Measurements from ENCODE around the gene HOMER3. TPM values are rescaled to one million over a fixed set of nuclear protein-coding genes. Genes with fewer than 3 reads are reported as not detected.
"Not testable (repeated sequence)": the region's sequence is repeated elsewhere in the genome, so short reads cannot be mapped to it uniquely, and the experiment has no call there.

HOMER3 gene
- total RNA-seq, 4 donors from 2014 or later, result 8.1 to 82.0 (median 12.7) TPM

DNA sequence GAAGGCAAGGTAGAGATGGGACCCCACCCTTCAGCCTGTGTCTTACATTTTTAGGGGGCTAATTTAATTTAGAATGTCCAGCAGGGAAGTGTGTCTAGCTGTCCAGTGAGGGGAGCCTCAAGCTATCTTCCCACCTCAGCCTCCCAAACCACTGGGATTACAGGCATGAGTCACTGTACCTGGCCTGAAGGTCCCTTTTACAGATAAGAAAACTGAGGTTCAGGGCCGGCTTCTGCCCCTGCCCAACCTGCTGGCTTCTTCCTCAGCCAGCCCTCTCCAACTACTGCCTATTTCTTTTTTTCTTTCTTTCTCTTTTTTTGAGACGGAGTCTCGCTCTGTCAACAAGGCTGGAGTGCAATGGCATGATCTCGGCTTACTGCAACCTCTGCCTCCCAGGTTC, 19.4 kb upstream of the HOMER3 start:
- Histone ChIP-seq H3K4me1 (peaks cover 0 to 3% (median 0%) of the 10 kb centered on the region in 4 donors), H3K27me3 (peaks cover 12% of the 10 kb centered on the region), H3K4me3 (no peak overlapping the region), H3K9me3 (no peaks in the 10 kb centered on the region), H3K36me3 (no peaks in the 10 kb centered on the region), H3K27ac (no peak overlapping the region)
- DNase-seq, result no peak
- intact Hi-C loops (cut with DNase I; ENCODE audit: low total_unique reads), result loop anchor here (5.0 kb wide), 1 partner anchor 483 kb away; no protein-coding TSS in a partner anchor
- WGBS, 2 donors (ENCODE audit: low coverage in 1 of 2), result 78 to 84% methylated on average over 3 to 4 of the region's 4 CpGs
- in situ Hi-C loops (cut with MboI; ENCODE audit: low pct_ligation_motif_present in 1 of 4, low pct_unique_long_range_greater_than_20kb in 1 of 4, low sequenced_read_pairs in 3 of 4), result no loop called here
- TF ChIP-seq POLR2A (IDR thresholded peaks at IDR 0.05) (no peak), POLR2AphosphoS5 (IDR thresholded peaks at IDR 0.05) (no peak), EP300 (IDR thresholded peaks at IDR 0.05; ENCODE audit: low read depth) (no peak)
- TF ChIP-seq, protein P1, sequence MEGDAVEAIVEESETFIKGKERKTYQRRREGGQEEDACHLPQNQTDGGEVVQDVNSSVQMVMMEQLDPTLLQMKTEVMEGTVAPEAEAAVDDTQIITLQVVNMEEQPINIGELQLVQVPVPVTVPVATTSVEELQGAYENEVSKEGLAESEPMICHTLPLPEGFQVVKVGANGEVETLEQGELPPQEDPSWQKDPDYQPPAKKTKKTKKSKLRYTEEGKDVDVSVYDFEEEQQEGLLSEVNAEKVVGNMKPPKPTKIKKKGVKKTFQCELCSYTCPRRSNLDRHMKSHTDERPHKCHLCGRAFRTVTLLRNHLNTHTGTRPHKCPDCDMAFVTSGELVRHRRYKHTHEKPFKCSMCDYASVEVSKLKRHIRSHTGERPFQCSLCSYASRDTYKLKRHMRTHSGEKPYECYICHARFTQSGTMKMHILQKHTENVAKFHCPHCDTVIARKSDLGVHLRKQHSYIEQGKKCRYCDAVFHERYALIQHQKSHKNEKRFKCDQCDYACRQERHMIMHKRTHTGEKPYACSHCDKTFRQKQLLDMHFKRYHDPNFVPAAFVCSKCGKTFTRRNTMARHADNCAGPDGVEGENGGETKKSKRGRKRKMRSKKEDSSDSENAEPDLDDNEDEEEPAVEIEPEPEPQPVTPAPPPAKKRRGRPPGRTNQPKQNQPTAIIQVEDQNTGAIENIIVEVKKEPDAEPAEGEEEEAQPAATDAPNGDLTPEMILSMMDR (IDR thresholded peaks at IDR 0.05), result no peak

DNA sequence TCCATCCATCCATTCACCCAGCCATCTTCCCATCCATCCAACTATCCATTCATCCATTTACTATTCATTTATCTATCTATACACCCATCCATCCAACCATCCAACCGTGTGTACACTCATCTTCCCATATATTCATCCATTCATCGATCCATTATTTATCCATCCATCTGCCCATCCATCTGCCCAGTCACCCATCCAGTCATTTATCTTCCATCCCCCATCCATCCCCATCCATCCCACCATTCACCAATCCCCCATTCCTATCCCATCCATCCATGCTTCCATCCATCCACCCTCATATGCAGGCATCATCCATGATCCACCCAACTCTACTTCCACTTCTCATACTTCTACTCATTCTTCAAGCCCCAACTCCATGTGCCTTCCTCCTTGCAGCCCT, 14.0 kb upstream of the HOMER3 start:
- no peak overlapping the region for H3K4me3 ChIP-seq
- no peaks in the 10 kb centered on the region for H3K9me3 ChIP-seq
- in situ Hi-C loops (cut with MboI; ENCODE audit: low pct_ligation_motif_present in 1 of 4, low pct_unique_long_range_greater_than_20kb in 1 of 4, low sequenced_read_pairs in 3 of 4) (no loop called here), intact Hi-C loops (cut with DNase I; ENCODE audit: low total_unique reads) (loop anchor here (5.0 kb wide), 1 partner anchor 177 kb away; no protein-coding TSS in a partner anchor)
- no peaks in the 10 kb centered on the region for H3K4me1 ChIP-seq
- TF ChIP-seq EP300 (IDR thresholded peaks at IDR 0.05; ENCODE audit: low read depth) (no peak), POLR2A (IDR thresholded peaks at IDR 0.05) (no peak), POLR2AphosphoS5 (IDR thresholded peaks at IDR 0.05) (no peak)
- TF ChIP-seq, protein P1 (IDR thresholded peaks at IDR 0.05), result no peak
- H3K36me3 ChIP-seq, result no peaks in the 10 kb centered on the region
- H3K27ac ChIP-seq, result no peak overlapping the region
- no peak for DNase-seq
- no peaks in the 10 kb centered on the region for H3K27me3 ChIP-seq
- WGBS, 2 donors (ENCODE audit: low coverage in 1 of 2), result 76 to 88% methylated on average over 2 of the region's 2 CpGs

DNA sequence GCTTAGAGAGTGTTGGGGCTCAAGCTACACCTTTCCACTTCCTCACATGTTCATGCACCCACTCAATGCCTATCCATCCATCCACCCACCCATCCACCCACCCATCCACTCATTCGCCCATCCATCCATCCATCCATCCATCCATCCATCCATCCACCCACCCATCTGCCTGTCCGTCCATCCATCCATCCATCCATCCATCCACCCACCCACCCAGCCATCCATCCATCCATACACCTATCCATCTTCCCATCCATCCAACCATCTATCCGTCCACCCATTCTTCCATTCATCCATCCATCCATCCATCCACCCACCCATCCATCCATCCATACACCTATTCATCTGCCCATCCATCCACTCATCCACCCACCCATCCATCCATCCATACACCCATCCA, 13.1 kb upstream of the HOMER3 start:
- intact Hi-C loops (cut with DNase I; ENCODE audit: low total_unique reads) (no loop called here), in situ Hi-C loops (cut with MboI; ENCODE audit: low pct_ligation_motif_present in 1 of 4, low pct_unique_long_range_greater_than_20kb in 1 of 4, low sequenced_read_pairs in 3 of 4) (no loop called here)
- no peak for DNase-seq

DNA sequence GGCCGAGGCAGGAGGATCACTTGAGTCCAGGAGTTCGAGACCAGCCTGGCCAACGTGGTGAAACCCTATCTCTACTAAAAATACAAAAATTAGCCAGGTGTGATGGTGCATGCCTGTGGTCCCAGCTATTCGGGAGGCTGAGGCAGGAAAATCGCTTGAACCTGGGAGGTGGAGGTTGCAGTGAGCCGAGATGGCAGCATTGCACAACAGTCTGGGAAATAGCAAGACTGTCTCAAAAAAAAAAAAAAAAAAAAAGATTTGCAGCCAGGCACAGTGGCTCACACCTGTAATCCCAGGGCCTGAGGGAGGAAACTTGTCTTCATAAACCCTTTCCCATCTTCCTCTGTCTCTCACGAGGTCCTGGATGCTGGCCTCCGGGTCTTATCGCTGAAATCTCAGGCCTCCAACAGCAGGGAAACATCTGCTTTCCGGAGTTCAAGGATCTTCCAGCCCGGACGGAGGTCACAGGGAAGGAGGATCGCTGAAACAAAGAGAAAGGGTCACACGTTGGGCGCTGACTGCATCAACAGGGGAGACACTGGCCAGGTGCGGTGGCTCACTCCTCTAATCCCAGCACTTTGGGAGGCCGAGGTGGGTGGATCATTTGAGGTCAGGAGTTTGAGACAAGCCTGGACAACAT, 11.5 kb upstream of the HOMER3 start:
- H3K4me1 ChIP-seq; in situ Hi-C loops (cut with MboI; ENCODE audit: low pct_ligation_motif_present in 1 of 4, low pct_unique_long_range_greater_than_20kb in 1 of 4, low sequenced_read_pairs in 3 of 4); H3K27me3 ChIP-seq; intact Hi-C loops (cut with DNase I; ENCODE audit: low total_unique reads); H3K36me3 ChIP-seq; DNase-seq; H3K4me3 ChIP-seq; H3K9me3 ChIP-seq; H3K27ac ChIP-seq: not testable (repeated sequence)
- WGBS, 2 donors (ENCODE audit: low coverage in 1 of 2), result 68 to 73% methylated on average over 3 to 17 of the region's 17 CpGs

More for the DNA sequence above, 13.1 kb upstream of the HOMER3 start:
- TF ChIP-seq, protein P1 (IDR thresholded peaks at IDR 0.05), result no peak
- TF ChIP-seq POLR2AphosphoS5 (IDR thresholded peaks at IDR 0.05) (no peak), POLR2A (IDR thresholded peaks at IDR 0.05) (no peak), EP300 (IDR thresholded peaks at IDR 0.05; ENCODE audit: low read depth) (no peak)
- no peak overlapping the region for H3K27ac ChIP-seq
- no peak overlapping the region for H3K4me3 ChIP-seq
- H3K36me3 ChIP-seq, result no peaks in the 10 kb centered on the region
- H3K9me3 ChIP-seq, result no peaks in the 10 kb centered on the region
- WGBS, 2 donors (ENCODE audit: low coverage in 1 of 2), result 81 to 87% methylated on average over 3 of the region's 3 CpGs
- no peaks in the 10 kb centered on the region for H3K4me1 ChIP-seq
- no peaks in the 10 kb centered on the region for H3K27me3 ChIP-seq
